CD14-positive monocyte (primary cell): Measurements from ENCODE around the gene GDPD4. TPM values are rescaled to one million over a fixed set of nuclear protein-coding genes. Genes with fewer than 3 reads are reported as not detected.

ENCODE experiments used
- DNase-seq, 3 donors: peaks; one replicate each; pipeline ENCODE4 v3.0.0-alpha.2; 2011 to 2022
- H2AFZ ChIP-seq: 2 replicates; pipeline ENCODE4 v1.6.0; 2012; ENCODE audit warnings: mild to moderate bottlenecking, low read depth, low read length, inconsistent platforms; ENCODE audit not compliant: insufficient read depth, poor library complexity, severe bottlenecking
- H3K27ac ChIP-seq, 2 donors: 1 replicate in 1 of 2; 2 replicates in 1 of 2; pipeline ENCODE4 v1.5.1; 2012 to 2013; ENCODE audit warnings: low read length in 2 of 2, control low read depth in 1 of 2, inconsistent platforms in 1 of 2, low read depth in 1 of 2, mild to moderate bottlenecking in 1 of 2
- H3K27me3 ChIP-seq, 2 donors: one replicate each; pipeline versions ENCODE4 v1.6.0 to v1.6.1; 2011 to 2013; ENCODE audit warnings: low read length in 2 of 2; ENCODE audit not compliant: control insufficient read depth in 2 of 2, insufficient read depth in 2 of 2
- H3K36me3 ChIP-seq, 2 donors: replicated peaks in 1 of 2; 1 replicate in 1 of 2; 2 replicates in 1 of 2; pipeline versions ENCODE4 v1.5.1 to v1.6.1; 2012 to 2013; ENCODE audit warnings: low read length in 2 of 2, control low read depth in 1 of 2, inconsistent platforms in 1 of 2, mild to moderate bottlenecking in 1 of 2; ENCODE audit not compliant: insufficient read depth in 2 of 2, control insufficient read depth in 1 of 2
- H3K4me1 ChIP-seq, 2 donors: 1 replicate in 1 of 2; 2 replicates in 1 of 2; pipeline versions ENCODE4 v1.5.1 to v1.6.1; 2012 to 2013; ENCODE audit warnings: low read length in 2 of 2, control low read depth in 1 of 2, inconsistent platforms in 1 of 2, mild to moderate bottlenecking in 1 of 2, moderate library complexity in 1 of 2; ENCODE audit not compliant: insufficient read depth in 2 of 2, control insufficient read depth in 1 of 2
- H3K4me2 ChIP-seq: replicated peaks from 2 replicates; pipeline ENCODE3; 2012; ENCODE audit warnings: low read length, moderate library complexity, mild to moderate bottlenecking; ENCODE audit not compliant: poor library complexity, severe bottlenecking; ENCODE audit errors: extremely low read depth
- H3K4me3 ChIP-seq, 3 experiments: fragments of 200-600 bp in 1 of 3; sonication (generic) in 1 of 3; replicated peaks in 1 of 3; 1 replicate in 2 of 3; 2 replicates in 1 of 3; pipeline ENCODE4 v1.5.1; 2011 to 2013; ENCODE audit warnings: low read length in 3 of 3, mild to moderate bottlenecking in 3 of 3, control low read depth in 2 of 3, low read depth in 2 of 3, inconsistent platforms in 1 of 3, moderate library complexity in 1 of 3
- H3K79me2 ChIP-seq: 2 replicates; pipeline ENCODE4 v1.6.0; 2012; ENCODE audit warnings: mild to moderate bottlenecking, control low read depth, inconsistent platforms, low read length, moderate library complexity; ENCODE audit not compliant: insufficient read depth
- H3K9ac ChIP-seq: 2 replicates; pipeline ENCODE4 v1.6.0; 2017; ENCODE audit warnings: low read length, mild to moderate bottlenecking; ENCODE audit not compliant: insufficient read depth, poor library complexity, severe bottlenecking
- H3K9me3 ChIP-seq, 2 donors: replicated peaks in 1 of 2; 1 replicate in 1 of 2; 2 replicates in 1 of 2; pipeline versions ENCODE4 v1.5.1 to v1.6.1; 2012 to 2013; ENCODE audit warnings: low read length in 2 of 2, control low read depth in 1 of 2; ENCODE audit not compliant: control insufficient read depth in 1 of 2, insufficient read depth in 1 of 2
- H4K20me1 ChIP-seq: 2 replicates; pipeline ENCODE4 v1.6.0; 2012; ENCODE audit warnings: mild to moderate bottlenecking, low read length, control low read depth, moderate library complexity; ENCODE audit not compliant: insufficient read depth
- H3K27ac Mint-ChIP-seq, 7 donors: one replicate each; pipeline ENCODE4 v1.8.0; 2020; ENCODE audit warnings: mild to moderate bottlenecking in 7 of 7, mixed read lengths in 7 of 7, moderate library complexity in 6 of 7, inconsistent platforms in 2 of 7
- H3K27me3 Mint-ChIP-seq, 3 donors: one replicate each; pipeline ENCODE4 v1.8.0; 2021 to 2022; ENCODE audit warnings: low read depth in 3 of 3, mild to moderate bottlenecking in 3 of 3, mixed read lengths in 3 of 3, moderate library complexity in 3 of 3, inconsistent platforms in 1 of 3
- H3K36me3 Mint-ChIP-seq, 2 donors: one replicate each; pipeline ENCODE4 v1.8.0; 2020; ENCODE audit warnings: mixed read lengths in 2 of 2, inconsistent platforms in 1 of 2, mild to moderate bottlenecking in 1 of 2
- H3K4me1 Mint-ChIP-seq: one replicate; pipeline ENCODE4 v1.8.0; 2020; ENCODE audit warnings: mild to moderate bottlenecking, mixed read lengths
- H3K4me3 Mint-ChIP-seq, 2 donors: one replicate each; pipeline ENCODE4 v1.8.0; 2020; ENCODE audit warnings: mild to moderate bottlenecking in 2 of 2, mixed read lengths in 2 of 2, moderate library complexity in 1 of 2
- H3K9me3 Mint-ChIP-seq, 7 donors: one replicate each; pipeline ENCODE4 v1.8.0; 2020 to 2022; ENCODE audit warnings: mixed read lengths in 7 of 7, mild to moderate bottlenecking in 6 of 7, moderate library complexity in 6 of 7, inconsistent platforms in 2 of 7
- WGBS: methylation state at CpG from one replicate; pipeline ENCODE4 v1.1.5; 2013; ENCODE audit warnings: missing lambda C conversion rate; ENCODE audit not compliant: insufficient coverage; 5-methylcytosine and 5-hydroxymethylcytosine counted together
- intact Hi-C, 2 donors: fragments of 100-400 bp; cut with micrococcal nuclease; formaldehyde crosslinking; loops; one replicate each; pipeline versions ENCODE4 v1.15.0 to v1.15.1; 2023
- polyA plus RNA-seq, 3 donors: library from polyadenylated mRNA; depleted of rRNA in 1 of 3; unstranded in 2 of 3; stranded (reverse) in 1 of 3; fragments of 300-500 nt in 2 of 3; fragments of >200 nt in 1 of 3; fragmentation: Illumina TruSeq in 2 of 3; gene quantifications; 1 replicate in 2 of 3; 2 replicates in 1 of 3; pipeline ENCODE4 v1.2.3, GENCODE V29; 2012 to 2021
- TF ChIP-seq, protein P1 (sequence below): fragments of 200-600 bp; IDR thresholded peaks from one replicate; pipeline ENCODE4 v1.8.0; 2022; ENCODE audit warnings: antibody characterized with exemption, mild to moderate bottlenecking

GDPD4 gene
- polyA plus RNA-seq, 3 donors: not detected

GRCh38 chr11:77346906-77347603 lies 45.6 kb upstream of the GDPD4 start:
- intact Hi-C loops: no loop called here
- Histone ChIP-seq H3K27me3 (no peaks in the 10 kb centered on the region), H3K79me2 (no peaks in the 10 kb centered on the region), H3K4me3 (no peak overlapping the region), H2AFZ (no peak overlapping the region), H3K9ac (no peak overlapping the region), H3K4me2 (no peak overlapping the region), H3K9me3 (no peaks in the 10 kb centered on the region), H4K20me1 (peaks cover 73% of the 10 kb centered on the region), H3K36me3 (peaks cover 90 to 100% of the 10 kb centered on the region in 2 donors), H3K4me1 (no peaks in the 10 kb centered on the region), H3K27ac (no peak overlapping the region)
- Mint-ChIP-seq H3K9me3 (no peaks in the 10 kb centered on the region), H3K36me3 (peaks cover 76 to 77% of the 10 kb centered on the region in 2 donors), H3K4me1 (no peaks in the 10 kb centered on the region), H3K27ac (peak overlapping the region in 2 of 7 donors; percentile 38 to 59), H3K4me3 (no peak overlapping the region), H3K27me3 (no peaks in the 10 kb centered on the region)
- 100% methylated on average over 1 of the region's 2 CpGs for WGBS
- no peak for DNase-seq
- TF ChIP-seq, protein P1, sequence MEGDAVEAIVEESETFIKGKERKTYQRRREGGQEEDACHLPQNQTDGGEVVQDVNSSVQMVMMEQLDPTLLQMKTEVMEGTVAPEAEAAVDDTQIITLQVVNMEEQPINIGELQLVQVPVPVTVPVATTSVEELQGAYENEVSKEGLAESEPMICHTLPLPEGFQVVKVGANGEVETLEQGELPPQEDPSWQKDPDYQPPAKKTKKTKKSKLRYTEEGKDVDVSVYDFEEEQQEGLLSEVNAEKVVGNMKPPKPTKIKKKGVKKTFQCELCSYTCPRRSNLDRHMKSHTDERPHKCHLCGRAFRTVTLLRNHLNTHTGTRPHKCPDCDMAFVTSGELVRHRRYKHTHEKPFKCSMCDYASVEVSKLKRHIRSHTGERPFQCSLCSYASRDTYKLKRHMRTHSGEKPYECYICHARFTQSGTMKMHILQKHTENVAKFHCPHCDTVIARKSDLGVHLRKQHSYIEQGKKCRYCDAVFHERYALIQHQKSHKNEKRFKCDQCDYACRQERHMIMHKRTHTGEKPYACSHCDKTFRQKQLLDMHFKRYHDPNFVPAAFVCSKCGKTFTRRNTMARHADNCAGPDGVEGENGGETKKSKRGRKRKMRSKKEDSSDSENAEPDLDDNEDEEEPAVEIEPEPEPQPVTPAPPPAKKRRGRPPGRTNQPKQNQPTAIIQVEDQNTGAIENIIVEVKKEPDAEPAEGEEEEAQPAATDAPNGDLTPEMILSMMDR: no peak

GRCh38 chr11:77345621-77346020 lies 44.1 kb upstream of the GDPD4 start:
- Histone ChIP-seq H4K20me1 (peaks cover 71% of the 10 kb centered on the region), H3K27ac (no peak overlapping the region), H3K4me3 (no peak overlapping the region), H3K36me3 (peaks cover 93 to 100% of the 10 kb centered on the region in 2 donors), H3K27me3 (no peaks in the 10 kb centered on the region), H3K4me2 (no peak overlapping the region), H3K4me1 (no peaks in the 10 kb centered on the region), H3K9me3 (no peaks in the 10 kb centered on the region), H3K9ac (no peak overlapping the region), H3K79me2 (no peaks in the 10 kb centered on the region), H2AFZ (no peak overlapping the region)
- no peak overlapping the region for H3K4me3 Mint-ChIP-seq
- WGBS: 100% methylated on average over 2 of the region's 3 CpGs
- TF ChIP-seq, protein P1: no peak
- no peaks in the 10 kb centered on the region for H3K27me3 Mint-ChIP-seq
- peaks cover 81 to 91% of the 10 kb centered on the region in 2 donors for H3K36me3 Mint-ChIP-seq
- H3K27ac Mint-ChIP-seq: peak overlapping the region in 1 of 7 donors; percentile 36
- H3K9me3 Mint-ChIP-seq: no peaks in the 10 kb centered on the region
- H3K4me1 Mint-ChIP-seq: peaks cover 2% of the 10 kb centered on the region
- intact Hi-C loops: no loop called here
- no peak for DNase-seq
